Spleen (tissue), 7 donors: ENCODE measurements around the gene CSNK2B.

Source experiments
- POLR2A ChIP-seq, 3 donors: fragments of 450-650 bp; IDR thresholded peaks; one replicate each; pipeline ENCODE4 v1.5.1; 2017; ENCODE audit warnings: antibody characterized with exemption in 3 of 3, mild to moderate bottlenecking in 1 of 3
- POLR2AphosphoS5 ChIP-seq, 3 donors: sonication (generic); formaldehyde crosslinking; IDR thresholded peaks; one replicate each; pipeline ENCODE4 v1.5.1; 2017; ENCODE audit warnings: antibody characterized with exemption in 3 of 3
- TF ChIP-seq, protein P1 (sequence below), 11 experiments: fragments of 200-600 bp in 7 of 11; fragments of 450-650 bp in 4 of 11; sonication (generic) in 4 of 11; IDR thresholded peaks in 8 of 11; conservative IDR thresholded peaks in 3 of 11; 1 replicate in 7 of 11; 2 replicates in 4 of 11; pipeline versions ENCODE4 v1.4.0 to v1.8.0; 2016 to 2021; ENCODE audit warnings: antibody characterized with exemption in 11 of 11, inconsistent platforms in 4 of 11, mild to moderate bottlenecking in 1 of 11
- donor health status: DM: no; HTN: no; CAD: no; lungs with moderate emphysema.
- donor health status: DM: no; HTN: no; CAD: no.
- donor health status: DM: no; HTN: no; CAD: no.

DNA sequence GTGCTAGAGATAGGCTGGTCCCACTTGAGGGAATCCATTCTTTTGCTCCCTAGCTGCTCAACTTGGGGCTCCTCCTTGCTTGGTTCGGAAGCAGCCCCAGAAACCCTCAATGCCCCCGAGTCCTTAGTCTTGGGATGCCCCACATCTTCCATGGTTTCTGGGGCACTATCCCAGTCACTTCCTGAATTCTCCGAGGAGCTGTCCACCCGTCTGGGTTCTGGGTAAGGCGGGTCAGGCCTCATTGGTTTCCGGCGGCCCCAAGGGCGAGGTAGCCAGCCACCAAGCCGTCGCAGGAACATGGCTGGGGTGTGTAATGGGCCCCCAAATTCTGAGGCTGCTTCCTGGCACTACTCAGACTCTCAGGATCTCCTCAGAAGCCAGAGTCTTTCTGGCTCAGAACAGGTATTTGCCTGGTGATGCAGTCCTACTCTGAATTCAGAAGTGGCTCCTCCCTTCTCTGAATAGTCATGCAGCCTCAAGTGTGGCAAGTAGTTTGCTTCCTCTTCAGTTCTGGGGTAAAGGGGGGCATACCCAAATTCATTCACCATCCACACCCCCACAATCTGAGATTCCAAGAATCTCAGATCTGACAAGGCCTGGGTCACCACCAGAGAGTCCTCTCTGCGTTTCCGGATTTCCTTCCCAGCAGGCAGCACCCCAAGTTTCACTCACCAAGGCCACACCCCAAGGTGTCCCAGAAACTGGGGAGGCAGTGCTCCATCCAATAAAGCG, 6.1 kb upstream of the CSNK2B start:
- TF ChIP-seq POLR2AphosphoS5 (IDR thresholded peaks at IDR 0.05) (no peak), POLR2A (IDR thresholded peaks at IDR 0.05) (no peak)
- TF ChIP-seq, protein P1, sequence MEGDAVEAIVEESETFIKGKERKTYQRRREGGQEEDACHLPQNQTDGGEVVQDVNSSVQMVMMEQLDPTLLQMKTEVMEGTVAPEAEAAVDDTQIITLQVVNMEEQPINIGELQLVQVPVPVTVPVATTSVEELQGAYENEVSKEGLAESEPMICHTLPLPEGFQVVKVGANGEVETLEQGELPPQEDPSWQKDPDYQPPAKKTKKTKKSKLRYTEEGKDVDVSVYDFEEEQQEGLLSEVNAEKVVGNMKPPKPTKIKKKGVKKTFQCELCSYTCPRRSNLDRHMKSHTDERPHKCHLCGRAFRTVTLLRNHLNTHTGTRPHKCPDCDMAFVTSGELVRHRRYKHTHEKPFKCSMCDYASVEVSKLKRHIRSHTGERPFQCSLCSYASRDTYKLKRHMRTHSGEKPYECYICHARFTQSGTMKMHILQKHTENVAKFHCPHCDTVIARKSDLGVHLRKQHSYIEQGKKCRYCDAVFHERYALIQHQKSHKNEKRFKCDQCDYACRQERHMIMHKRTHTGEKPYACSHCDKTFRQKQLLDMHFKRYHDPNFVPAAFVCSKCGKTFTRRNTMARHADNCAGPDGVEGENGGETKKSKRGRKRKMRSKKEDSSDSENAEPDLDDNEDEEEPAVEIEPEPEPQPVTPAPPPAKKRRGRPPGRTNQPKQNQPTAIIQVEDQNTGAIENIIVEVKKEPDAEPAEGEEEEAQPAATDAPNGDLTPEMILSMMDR (IDR thresholded peaks at IDR 0.05 in 8 of 11, conservative IDR thresholded peaks at IDR 0.05 in 3 of 11), result no peak
